Activated B cell treated with CpG ODN at 0.5 μM for 24 hours (primary cell): Measurements from ENCODE around the gene RYR2. TPM values are rescaled to one million over a fixed set of nuclear protein-coding genes. Genes with fewer than 3 reads are reported as not detected.
"Not testable (repeated sequence)": the region's sequence is repeated elsewhere in the genome, so short reads cannot be mapped to it uniquely, and the experiment has no call there.

ENCODE experiments used
- ATAC-seq: fragments of 200-7000 bp; cut with Tn5 transposase; one replicate; pipeline ENCODE4 v1.10.0; 2021; ENCODE audit warnings: low read depth, mild to moderate bottlenecking, moderate library complexity
- CTCF ChIA-PET: fragments of 350-600 bp; sonication (Branson Sonifier 250); formaldehyde crosslinking; loops from one replicate; lab custom pipeline; 2021; ENCODE audit warnings: antibody characterized with exemption; lab: Charles Lee
- POLR2A ChIA-PET: fragments of 350-600 bp; sonication (Branson Sonifier 250); formaldehyde crosslinking; loops from one replicate; lab custom pipeline; 2021; ENCODE audit warnings: antibody characterized with exemption; lab: Charles Lee
- DNase-seq: peaks from one replicate; pipeline ENCODE4 v3.0.0; 2022
- H3K27ac Mint-ChIP-seq: one replicate; pipeline ENCODE4 v1.8.0; 2020; ENCODE audit warnings: mixed read lengths
- H3K27me3 Mint-ChIP-seq: one replicate; pipeline ENCODE4 v1.8.0; 2021; ENCODE audit warnings: mixed read lengths
- H3K36me3 Mint-ChIP-seq: one replicate; pipeline ENCODE4 v1.8.0; 2021; ENCODE audit warnings: low read depth, mixed read lengths
- H3K4me1 Mint-ChIP-seq: one replicate; pipeline ENCODE4 v1.8.0; 2021; ENCODE audit warnings: mixed read lengths
- H3K4me3 Mint-ChIP-seq: one replicate; pipeline ENCODE4 v1.8.0; 2020; ENCODE audit warnings: mild to moderate bottlenecking, mixed read lengths
- H3K9me3 Mint-ChIP-seq: one replicate; pipeline ENCODE4 v1.8.0; 2020; ENCODE audit warnings: mixed read lengths
- CTCF ChIP-seq: fragments of 200-600 bp; IDR thresholded peaks from one replicate; pipeline ENCODE4 v1.8.0; 2022; ENCODE audit warnings: antibody characterized with exemption, mild to moderate bottlenecking
- intact Hi-C: fragments of 100-400 bp; cut with micrococcal nuclease; formaldehyde crosslinking; loops from one replicate; pipeline ENCODE4 v1.15.1; 2024
- total RNA-seq: library from RNA; stranded (reverse); gene quantifications from 2 replicates; pipeline ENCODE4 v1.2.3, GENCODE V29; 2022

Gene RYR2
- total RNA-seq, 1 donor from 2014 or later = not detected

GRCh38 chr1:237258871-237259270 is 216.9 kb downstream of the RYR2 start:
- ATAC-seq (no peak), DNase-seq (no peak)
- Mint-ChIP-seq H3K9me3 (no peaks in the 10 kb centered on the region), H3K36me3 (no peaks in the 10 kb centered on the region), H3K4me1 (no peaks in the 10 kb centered on the region), H3K27me3 (no peaks in the 10 kb centered on the region), H3K27ac (no peak overlapping the region), H3K4me3 (no peak overlapping the region)
- POLR2A ChIA-PET = no interaction called here
- CTCF ChIA-PET = no interaction called here
- intact Hi-C loops = no loop called here
- TF ChIP-seq CTCF = no peak

DNA sequence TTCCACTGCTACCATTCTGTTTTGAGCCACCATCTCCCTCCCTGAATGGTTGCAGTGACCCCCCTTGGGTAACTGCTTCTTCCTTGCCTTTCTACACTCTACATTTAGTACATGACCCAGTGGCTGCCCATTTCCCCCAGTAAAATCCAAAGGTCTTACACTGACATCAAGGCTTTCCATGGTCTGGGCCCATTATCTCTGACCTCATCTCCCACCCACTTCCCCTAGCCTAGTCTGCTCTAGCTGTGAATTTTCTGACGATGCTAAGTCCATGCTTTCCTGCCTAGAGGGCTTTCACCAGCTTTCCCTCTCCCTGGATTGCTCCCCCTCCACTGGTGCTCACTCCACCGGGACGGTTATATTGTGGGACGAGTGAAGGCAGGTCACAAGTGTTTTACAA is 219.2 kb downstream of the RYR2 start:
- ATAC-seq (no peak), DNase-seq (no peak)
- Mint-ChIP-seq H3K27ac (no peak overlapping the region), H3K4me3 (no peak overlapping the region), H3K36me3 (no peaks in the 10 kb centered on the region), H3K27me3 (no peaks in the 10 kb centered on the region), H3K9me3 (no peaks in the 10 kb centered on the region), H3K4me1 (no peaks in the 10 kb centered on the region)
- intact Hi-C loops = no loop called here
- ChIA-PET CTCF (no interaction called here), POLR2A (no interaction called here)
- no peak for TF ChIP-seq CTCF

GRCh38 chr1:237267743-237268142 is 225.8 kb downstream of the RYR2 start:
- Mint-ChIP-seq H3K4me3 (no peak overlapping the region), H3K4me1 (no peaks in the 10 kb centered on the region), H3K27ac (no peak overlapping the region), H3K27me3 (no peaks in the 10 kb centered on the region), H3K36me3 (no peaks in the 10 kb centered on the region), H3K9me3 (no peaks in the 10 kb centered on the region)
- CTCF ChIA-PET = no interaction called here
- no peak for DNase-seq
- intact Hi-C loops = no loop called here
- no peak for TF ChIP-seq CTCF
- POLR2A ChIA-PET = no interaction called here
- ATAC-seq = no peak

DNA sequence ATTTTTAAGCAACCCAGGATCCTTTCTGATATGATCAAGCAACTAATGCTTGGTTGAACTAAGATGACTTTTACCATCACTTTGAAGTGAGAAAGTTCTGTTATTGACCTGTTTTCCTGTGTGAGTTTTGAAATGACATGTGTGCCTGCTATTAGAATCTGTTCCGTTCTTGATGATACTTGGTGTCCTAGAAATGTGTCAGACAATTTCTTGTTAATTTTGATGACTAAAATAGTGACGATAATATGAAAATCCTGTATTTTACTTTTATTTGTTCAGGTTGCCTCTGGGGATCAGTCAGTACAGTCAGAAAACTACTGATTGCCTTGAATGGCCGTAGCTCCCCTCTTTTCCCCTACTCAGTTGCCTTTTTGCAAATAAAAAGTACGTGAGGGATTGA is 228.0 kb downstream of the RYR2 start:
- TF ChIP-seq CTCF = no peak
- H3K4me3 Mint-ChIP-seq = no peak overlapping the region
- ATAC-seq = no peak
- H3K27me3 Mint-ChIP-seq = no peaks in the 10 kb centered on the region
- POLR2A ChIA-PET = no interaction called here
- intact Hi-C loops = no loop called here
- DNase-seq = no peak
- H3K36me3 Mint-ChIP-seq = no peaks in the 10 kb centered on the region
- no peak overlapping the region for H3K27ac Mint-ChIP-seq
- CTCF ChIA-PET = no interaction called here
- H3K4me1 Mint-ChIP-seq = no peaks in the 10 kb centered on the region
- no peaks in the 10 kb centered on the region for H3K9me3 Mint-ChIP-seq

DNA sequence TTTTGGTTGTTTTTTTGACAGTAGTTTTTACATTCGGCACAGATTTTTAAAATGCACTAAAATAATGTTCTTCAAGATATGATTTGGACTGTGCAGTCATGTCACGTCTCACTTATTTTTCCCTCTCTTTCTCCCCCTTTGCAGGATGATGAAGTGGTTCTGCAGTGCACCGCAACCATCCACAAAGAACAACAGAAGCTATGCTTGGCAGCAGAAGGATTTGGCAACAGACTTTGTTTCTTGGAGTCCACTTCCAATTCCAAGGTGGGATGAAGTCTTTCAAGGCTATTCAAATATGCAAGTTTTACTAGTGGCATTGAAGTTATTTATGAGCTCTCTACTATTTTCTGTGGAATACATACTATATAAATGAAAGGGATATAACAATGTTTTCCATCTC is 228.4 kb downstream of the RYR2 start:
- Mint-ChIP-seq H3K27ac (no peak overlapping the region), H3K9me3 (no peaks in the 10 kb centered on the region), H3K36me3 (no peaks in the 10 kb centered on the region), H3K27me3 (no peaks in the 10 kb centered on the region), H3K4me3 (no peak overlapping the region), H3K4me1 (no peaks in the 10 kb centered on the region)
- DNase-seq (no peak), ATAC-seq (no peak)
- no peak for TF ChIP-seq CTCF
- POLR2A ChIA-PET = no interaction called here
- intact Hi-C loops = no loop called here
- CTCF ChIA-PET = no interaction called here

DNA sequence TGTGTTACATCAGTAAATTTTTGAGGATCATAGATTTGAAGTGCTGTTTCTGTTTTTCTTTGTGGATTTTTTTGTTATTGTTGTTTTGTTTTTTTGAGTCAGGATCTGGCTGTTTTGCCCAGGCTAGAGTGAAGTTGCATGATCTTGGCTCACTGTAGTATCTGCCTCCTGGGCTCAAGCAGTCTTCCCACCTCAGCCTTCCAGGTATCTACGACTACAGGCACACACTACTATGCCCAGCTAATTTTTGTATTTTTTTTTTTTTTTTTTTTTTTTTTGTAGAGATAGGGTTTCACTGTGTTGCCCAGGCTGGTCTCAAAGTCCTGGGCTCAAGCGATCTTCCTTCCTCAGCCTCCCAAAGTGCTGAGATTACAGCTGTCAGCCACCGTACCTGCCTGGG is 236.0 kb downstream of the RYR2 start:
- H3K4me3 Mint-ChIP-seq, DNase-seq, H3K4me1 Mint-ChIP-seq, ATAC-seq, H3K36me3 Mint-ChIP-seq, H3K27me3 Mint-ChIP-seq, POLR2A ChIA-PET, CTCF ChIA-PET, H3K27ac Mint-ChIP-seq, H3K9me3 Mint-ChIP-seq, intact Hi-C loops: not testable (repeated sequence)
